Immature natural killer cell (primary cell): ENCODE measurements around the gene ASB9. TPM values are rescaled to one million over a fixed set of nuclear protein-coding genes. Genes with fewer than 3 reads are reported as not detected.
A peak's percentile ranks its signal among the peaks of the same experiment; 100 is the strongest.
"Not testable (repeated sequence)": the region's sequence is repeated elsewhere in the genome, so short reads cannot be mapped to it uniquely, and the experiment has no call there.

Experiments used
- DNase-seq, 3 donors: peaks; one replicate each; pipeline ENCODE4 v3.0.0; 2022; ENCODE audit warnings: mixed read lengths in 1 of 3
- H3K27ac Mint-ChIP-seq, 6 donors: one replicate each; pipeline ENCODE4 v1.8.0; 2020; ENCODE audit warnings: mixed read lengths in 6 of 6, mild to moderate bottlenecking in 5 of 6, inconsistent platforms in 4 of 6, moderate library complexity in 3 of 6
- H3K27me3 Mint-ChIP-seq, 3 donors: one replicate each; pipeline ENCODE4 v1.8.0; 2020 to 2021; ENCODE audit warnings: low read depth in 3 of 3, mild to moderate bottlenecking in 3 of 3, mixed read lengths in 3 of 3, moderate library complexity in 3 of 3, inconsistent platforms in 1 of 3
- H3K36me3 Mint-ChIP-seq, 3 donors: one replicate each; pipeline ENCODE4 v1.8.0; 2020; ENCODE audit warnings: mixed read lengths in 3 of 3, inconsistent platforms in 2 of 3, mild to moderate bottlenecking in 2 of 3
- H3K4me1 Mint-ChIP-seq, 2 donors: one replicate each; pipeline ENCODE4 v1.8.0; 2020; ENCODE audit warnings: inconsistent platforms in 2 of 2, mild to moderate bottlenecking in 2 of 2, mixed read lengths in 2 of 2, moderate library complexity in 1 of 2
- H3K4me3 Mint-ChIP-seq, 5 donors: one replicate each; pipeline ENCODE4 v1.8.0; 2020; ENCODE audit warnings: mild to moderate bottlenecking in 5 of 5, mixed read lengths in 5 of 5, inconsistent platforms in 3 of 5, moderate library complexity in 3 of 5
- H3K9me3 Mint-ChIP-seq, 6 donors: one replicate each; pipeline ENCODE4 v1.8.0; 2020; ENCODE audit warnings: mild to moderate bottlenecking in 6 of 6, mixed read lengths in 6 of 6, inconsistent platforms in 4 of 6, moderate library complexity in 3 of 6
- polyA plus RNA-seq, 3 donors: library from polyadenylated mRNA; unstranded; fragments of 300-500 nt; fragmentation: Illumina TruSeq; gene quantifications; one replicate each; pipeline ENCODE4 v1.2.3, GENCODE V29; 2021

Gene ASB9, protein sequence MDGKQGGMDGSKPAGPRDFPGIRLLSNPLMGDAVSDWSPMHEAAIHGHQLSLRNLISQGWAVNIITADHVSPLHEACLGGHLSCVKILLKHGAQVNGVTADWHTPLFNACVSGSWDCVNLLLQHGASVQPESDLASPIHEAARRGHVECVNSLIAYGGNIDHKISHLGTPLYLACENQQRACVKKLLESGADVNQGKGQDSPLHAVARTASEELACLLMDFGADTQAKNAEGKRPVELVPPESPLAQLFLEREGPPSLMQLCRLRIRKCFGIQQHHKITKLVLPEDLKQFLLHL
- polyA plus RNA-seq = under 1 TPM in 1 of 3 donors, not detected in 2; 0.34 TPM

DNA sequence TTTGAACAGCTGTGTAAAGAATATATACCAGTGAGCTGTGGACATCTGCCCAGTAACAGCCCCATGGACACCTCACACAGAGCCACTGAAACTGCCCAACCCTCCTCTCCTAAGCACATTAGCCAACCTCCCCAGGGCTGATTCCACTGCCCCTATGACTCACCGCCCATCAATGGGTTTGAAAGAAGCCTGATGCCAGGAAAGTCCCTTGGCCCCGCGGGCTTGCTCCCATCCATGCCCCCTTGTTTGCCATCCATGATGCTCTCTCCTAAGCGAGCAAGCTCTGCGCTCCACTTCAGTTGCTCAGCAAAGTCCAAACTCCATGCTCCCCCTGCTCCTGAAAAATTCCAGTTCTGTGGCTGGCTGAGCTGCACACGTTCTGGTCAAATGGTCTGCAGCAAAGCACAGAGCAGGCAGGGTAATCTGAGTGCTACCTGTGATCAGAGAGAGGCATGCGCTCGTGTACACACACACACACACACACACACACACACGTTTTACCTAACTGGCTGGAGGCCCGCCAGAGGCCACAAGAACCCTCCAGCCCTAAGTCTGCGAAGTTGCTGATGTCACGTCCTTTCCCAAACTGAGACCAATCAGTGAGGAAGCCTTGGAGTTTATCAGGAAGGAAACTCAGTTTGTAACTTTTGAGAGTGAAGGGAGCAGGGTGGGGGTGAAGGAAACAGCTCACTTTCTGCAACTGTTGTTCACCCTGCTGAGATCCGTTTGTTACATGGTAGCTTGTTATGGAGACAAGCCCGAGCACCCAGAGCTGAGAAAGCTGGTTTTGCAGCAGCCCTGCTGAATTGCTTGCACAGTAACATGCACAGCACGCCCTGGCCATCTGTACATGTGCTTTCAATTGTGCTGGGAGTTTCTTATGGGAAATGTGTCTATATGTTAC lies at the start of gene ASB9:
ASB9 (minus strand) TSS at position 466 of the 904 bp plus-strand sequence; CDS start at position 257, 209 bp downstream.
- Mint-ChIP-seq H3K4me3 (no peak within 1 kb of the TSS), H3K36me3 (no peaks in the 10 kb centered on the region), H3K27ac (no peak within 1 kb of the TSS), H3K27me3 (no peaks in the 10 kb centered on the region), H3K9me3 (no peaks in the 10 kb centered on the region), H3K4me1 (no peaks in the 10 kb centered on the region)
- DNase-seq = peak in 1 of 3 donors; percentile 0

GRCh38 chrX:15319075-15319474 lies 49.2 kb upstream of the ASB9 start:
- no peaks in the 10 kb centered on the region for H3K4me1 Mint-ChIP-seq
- H3K9me3 Mint-ChIP-seq = no peaks in the 10 kb centered on the region
- H3K4me3 Mint-ChIP-seq = no peak overlapping the region

GRCh38 chrX:15315509-15315908 lies 45.6 kb upstream of the ASB9 start, which contains the start of gene ASB11:
Gene ASB11, minus strand, starts transcription at chrX:15315640. Its CDS starts 35 bp downstream, at chrX:15315605.
- DNase-seq = no peak
- Mint-ChIP-seq H3K4me3 (no peak within 1 kb of the TSS), H3K27me3 (peaks cover 0 to 3% (median 0%) of the 10 kb centered on the region in 3 donors), H3K27ac (no peak within 1 kb of the TSS), H3K4me1 (no peaks in the 10 kb centered on the region), H3K9me3 (no peaks in the 10 kb centered on the region), H3K36me3 (peaks cover 3 to 9% (median 6%) of the 10 kb centered on the region in 3 donors)

More at GRCh38 chrX:15319075-15319474, 49.2 kb upstream of the ASB9 start:
- no peak for DNase-seq
- Mint-ChIP-seq H3K27me3 (peaks cover 0 to 3% (median 0%) of the 10 kb centered on the region in 3 donors), H3K27ac (no peak overlapping the region), H3K36me3 (peaks cover 3 to 14% (median 9%) of the 10 kb centered on the region in 3 donors)

DNA sequence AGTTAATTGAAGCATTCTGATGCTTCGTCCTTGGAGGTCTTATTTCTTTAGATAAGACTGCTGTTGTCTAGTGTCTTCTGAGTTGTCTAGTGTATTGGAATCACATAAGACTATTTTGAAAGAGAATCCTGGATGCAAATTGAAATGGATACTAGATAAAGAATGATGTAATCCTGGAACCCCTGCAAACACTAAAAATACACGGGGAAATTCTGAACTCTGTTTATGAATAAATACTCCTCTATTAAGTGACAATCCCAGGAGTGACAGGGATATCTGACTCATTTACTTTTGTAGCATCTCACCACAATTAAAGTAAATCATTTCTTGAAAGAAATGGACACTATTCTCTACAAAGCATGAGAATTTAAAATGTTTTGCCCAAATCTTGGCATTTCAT lies 44.6 kb upstream of the ASB9 start:
- no peak overlapping the region for H3K27ac Mint-ChIP-seq
- H3K36me3 Mint-ChIP-seq = peaks cover 3 to 6% (median 5%) of the 10 kb centered on the region in 3 donors
- H3K27me3 Mint-ChIP-seq = peaks cover 0 to 5% (median 0%) of the 10 kb centered on the region in 3 donors
- DNase-seq = no peak
- H3K4me3 Mint-ChIP-seq = no peak overlapping the region
- H3K4me1 Mint-ChIP-seq = no peaks in the 10 kb centered on the region
- no peaks in the 10 kb centered on the region for H3K9me3 Mint-ChIP-seq

DNA sequence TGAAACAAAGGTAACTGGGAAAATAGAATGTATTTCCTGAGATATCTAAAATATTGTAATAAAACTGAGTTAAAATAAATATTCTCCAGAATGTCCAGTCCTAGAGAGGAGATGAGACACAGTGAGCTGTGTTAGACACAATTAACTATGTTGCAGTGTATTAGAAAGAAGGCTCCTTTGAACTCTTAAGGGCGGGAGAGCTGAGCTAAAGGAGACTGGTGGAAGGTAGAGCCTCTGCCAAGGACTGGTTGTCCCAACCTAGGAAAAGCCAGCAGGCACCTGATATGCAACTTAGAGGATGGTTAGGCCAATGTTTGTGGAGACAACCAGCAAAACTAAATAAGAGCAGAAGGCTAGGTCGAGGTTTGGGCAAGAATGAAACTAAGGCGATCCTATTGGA lies 41.2 kb upstream of the ASB9 start:
- no peaks in the 10 kb centered on the region for H3K36me3 Mint-ChIP-seq
- H3K4me1 Mint-ChIP-seq = no peaks in the 10 kb centered on the region
- no peak for DNase-seq
- H3K27me3 Mint-ChIP-seq = peaks cover 0 to 7% (median 0%) of the 10 kb centered on the region in 3 donors
- no peak overlapping the region for H3K4me3 Mint-ChIP-seq
- H3K27ac Mint-ChIP-seq = no peak overlapping the region
- no peaks in the 10 kb centered on the region for H3K9me3 Mint-ChIP-seq

DNA sequence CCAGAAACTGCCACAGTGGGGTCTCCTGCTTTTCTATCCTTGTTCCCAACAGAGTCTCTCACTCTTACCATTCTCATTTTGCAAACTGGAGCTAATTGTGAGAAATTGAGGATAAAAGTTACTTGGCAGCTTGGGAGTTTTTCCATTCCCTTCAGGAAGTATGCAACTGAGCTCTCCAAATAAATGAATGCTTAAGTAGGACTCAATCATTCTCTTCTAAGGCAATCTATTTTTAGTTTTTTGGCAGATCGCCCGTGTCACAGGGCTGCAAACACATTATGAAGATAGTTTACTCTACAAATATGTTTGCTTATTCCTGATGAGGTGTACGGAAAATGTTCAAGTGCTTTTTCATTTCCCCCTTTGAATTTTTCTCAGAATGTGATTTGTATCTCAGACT lies 40.2 kb upstream of the ASB9 start:
- Mint-ChIP-seq H3K4me1 (no peaks in the 10 kb centered on the region), H3K27ac (no peak overlapping the region), H3K36me3 (no peaks in the 10 kb centered on the region), H3K4me3 (no peak overlapping the region), H3K27me3 (peaks cover 0 to 7% (median 0%) of the 10 kb centered on the region in 3 donors), H3K9me3 (no peaks in the 10 kb centered on the region)
- no peak for DNase-seq

DNA sequence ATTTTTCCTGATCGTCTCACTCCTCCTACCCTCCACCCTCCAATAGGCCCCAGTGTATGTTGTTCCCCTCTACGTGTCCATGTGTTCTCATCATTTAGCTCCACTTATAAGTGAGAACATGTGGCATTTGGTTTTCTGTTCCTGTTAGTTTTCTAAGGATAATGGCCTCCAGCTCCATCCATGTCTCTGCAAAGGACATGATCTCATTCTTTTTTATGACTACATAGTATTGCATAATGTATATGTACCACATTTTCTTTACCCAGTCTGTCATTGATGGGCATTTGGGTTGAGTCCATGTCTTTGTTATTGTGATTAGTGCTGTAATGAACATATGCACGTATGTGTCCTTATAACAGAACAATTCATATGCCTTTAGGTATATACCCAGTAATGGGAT lies 36.0 kb upstream of the ASB9 start:
- H3K27ac Mint-ChIP-seq, H3K9me3 Mint-ChIP-seq, H3K36me3 Mint-ChIP-seq, H3K4me3 Mint-ChIP-seq, H3K4me1 Mint-ChIP-seq, DNase-seq, H3K27me3 Mint-ChIP-seq: not testable (repeated sequence)

GRCh38 chrX:15301924-15302323 lies 32.0 kb upstream of the ASB9 start:
- Mint-ChIP-seq H3K27me3 (peaks cover 0 to 5% (median 3%) of the 10 kb centered on the region in 3 donors), H3K9me3 (no peaks in the 10 kb centered on the region), H3K36me3 (no peaks in the 10 kb centered on the region), H3K27ac (peak overlapping the region in 1 of 6 donors; percentile 32), H3K4me3 (no peak overlapping the region), H3K4me1 (no peaks in the 10 kb centered on the region)
- no peak for DNase-seq

DNA sequence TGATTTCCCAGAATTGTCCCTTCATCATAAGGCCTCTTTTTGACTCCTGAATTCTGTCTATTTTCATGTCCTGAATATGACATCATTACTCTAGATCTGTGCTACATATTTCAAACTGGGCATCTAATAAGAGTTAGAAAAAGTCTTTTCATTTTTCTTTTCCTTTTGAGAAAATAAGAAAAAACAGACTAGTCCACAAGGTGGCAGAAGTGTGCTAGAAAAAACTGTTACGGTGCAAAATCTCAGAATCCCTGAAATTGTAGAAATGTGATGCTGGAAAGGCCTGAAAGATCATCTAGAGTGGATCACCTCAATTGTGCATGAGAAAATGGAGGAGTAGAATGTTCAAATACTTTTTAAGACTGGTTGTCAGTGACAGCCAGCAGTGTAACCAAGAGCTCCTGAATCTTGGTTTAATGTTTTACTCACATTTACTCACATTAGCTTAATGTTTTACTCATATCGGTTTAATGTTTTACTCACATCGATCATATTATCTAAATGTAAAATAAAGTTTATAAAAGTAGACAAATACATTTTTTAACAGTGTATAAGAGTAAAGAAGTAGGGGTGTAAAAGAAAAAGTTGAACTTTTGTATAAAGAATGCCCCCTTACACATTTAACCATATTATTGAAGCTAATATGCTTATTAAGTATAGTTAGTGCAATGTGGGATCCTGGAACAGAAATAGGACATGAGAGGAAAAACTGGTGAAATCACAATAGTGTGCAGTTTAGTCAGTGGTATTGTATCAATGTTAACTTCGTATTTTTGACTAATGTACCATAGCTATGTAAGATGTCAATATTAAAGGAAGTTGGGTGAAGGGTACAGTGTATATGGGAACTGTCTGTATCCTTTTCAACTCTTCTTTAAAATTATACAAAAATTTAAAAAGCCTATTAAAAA lies 30.3 kb upstream of the ASB9 start:
- DNase-seq = peak in 1 of 3 donors; percentile 5
- Mint-ChIP-seq H3K4me3 (no peak overlapping the region), H3K4me1 (no peaks in the 10 kb centered on the region), H3K27ac (no peak overlapping the region), H3K27me3 (peaks cover 0 to 9% (median 3%) of the 10 kb centered on the region in 3 donors), H3K9me3 (no peaks in the 10 kb centered on the region), H3K36me3 (no peaks in the 10 kb centered on the region)

- H3K4me3 Mint-ChIP-seq = no peak overlapping the region
Observed at GRCh38 chrX:15298780-15299179, 28.9 kb upstream of the ASB9 start.

DNA sequence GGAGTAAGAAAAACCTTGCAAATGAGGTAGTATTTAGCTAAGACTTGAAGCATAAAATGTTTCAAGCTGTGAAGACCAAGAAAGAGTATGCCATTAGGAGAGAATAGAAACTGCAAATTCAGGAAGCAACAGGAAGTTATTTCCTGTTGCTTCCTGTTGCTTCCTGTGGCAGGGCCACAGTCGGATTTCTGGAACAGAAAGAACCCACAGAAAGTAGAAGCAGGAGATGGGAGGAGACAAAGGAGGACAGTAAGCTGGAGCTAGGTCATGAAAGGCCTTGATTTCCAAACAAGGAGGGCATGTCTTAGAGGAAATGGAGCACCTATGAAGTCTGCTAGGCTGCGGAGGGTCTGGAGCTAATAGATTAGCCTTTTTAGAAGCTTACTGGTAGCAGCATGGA lies 28.3 kb upstream of the ASB9 start:
- Mint-ChIP-seq H3K4me1 (no peaks in the 10 kb centered on the region), H3K27me3 (peaks cover 0 to 9% (median 6%) of the 10 kb centered on the region in 3 donors), H3K36me3 (no peaks in the 10 kb centered on the region), H3K9me3 (no peaks in the 10 kb centered on the region), H3K27ac (no peak overlapping the region), H3K4me3 (no peak overlapping the region)
- DNase-seq = no peak

More at GRCh38 chrX:15298780-15299179, 28.9 kb upstream of the ASB9 start:
- H3K4me1 Mint-ChIP-seq = no peaks in the 10 kb centered on the region
- no peaks in the 10 kb centered on the region for H3K36me3 Mint-ChIP-seq
- DNase-seq = no peak
- H3K27me3 Mint-ChIP-seq = peaks cover 0 to 9% (median 6%) of the 10 kb centered on the region in 3 donors
- H3K9me3 Mint-ChIP-seq = no peaks in the 10 kb centered on the region
- no peak overlapping the region for H3K27ac Mint-ChIP-seq

- Mint-ChIP-seq H3K27me3 (peaks cover 0 to 7% (median 4%) of the 10 kb centered on the region in 3 donors), H3K9me3 (no peaks in the 10 kb centered on the region), H3K36me3 (no peaks in the 10 kb centered on the region), H3K27ac (no peak overlapping the region), H3K4me3 (no peak overlapping the region), H3K4me1 (no peaks in the 10 kb centered on the region)
- no peak for DNase-seq
Observed at GRCh38 chrX:15293451-15293850, 23.6 kb upstream of the ASB9 start.

- DNase-seq = no peak
- Mint-ChIP-seq H3K27me3 (peaks cover 0 to 5% (median 4%) of the 10 kb centered on the region in 3 donors), H3K4me1 (no peaks in the 10 kb centered on the region), H3K9me3 (no peaks in the 10 kb centered on the region), H3K4me3 (no peak overlapping the region), H3K27ac (no peak overlapping the region), H3K36me3 (no peaks in the 10 kb centered on the region)
Observed at GRCh38 chrX:15292861-15293260, 23.0 kb upstream of the ASB9 start.
